Epithelial cell of esophagus (primary cell): ENCODE measurements around the gene CALD1.

Source experiments
- DNase-seq: peaks from one replicate; pipeline ENCODE4 v3.0.0; 2010; ENCODE audit warnings: low read depth
- H3K4me3 ChIP-seq: 2 replicates; pipeline ENCODE4 v1.5.1; 2011; ENCODE audit warnings: mild to moderate bottlenecking, low read length, control low read depth
- CTCF ChIP-seq: IDR thresholded peaks from 2 replicates; pipeline ENCODE4 v1.5.1; 2011; ENCODE audit warnings: low read depth, mild to moderate bottlenecking, low read length, control low read depth, inconsistent platforms; ENCODE audit not compliant: insufficient read depth; ENCODE audit errors: missing control alignments

The CALD1 gene

GRCh38 chr7:134896073-134896472, 116.6 kb downstream of the CALD1 start:
- H3K4me3 ChIP-seq: no peak overlapping the region
- TF ChIP-seq CTCF: no peak
- no peak for DNase-seq

GRCh38 chr7:134897936-134898335, 118.5 kb downstream of the CALD1 start:
- H3K4me3 ChIP-seq: no peak overlapping the region
- DNase-seq: no peak
- no peak for TF ChIP-seq CTCF

- TF ChIP-seq CTCF: no peak
- peak; percentile 87 for DNase-seq
- no peak overlapping the region for H3K4me3 ChIP-seq
These were observed 120.3 kb downstream of the CALD1 start for GRCh38 chr7:134899729-134900128.

- no peak for DNase-seq
These were observed 120.9 kb downstream of the CALD1 start for GRCh38 chr7:134900166-134900982.

GRCh38 chr7:134901389-134902020, 122.1 kb downstream of the CALD1 start:
- TF ChIP-seq CTCF: no peak
- H3K4me3 ChIP-seq: no peak overlapping the region
- no peak for DNase-seq

More at GRCh38 chr7:134900166-134900982, 120.9 kb downstream of the CALD1 start:
- H3K4me3 ChIP-seq: no peak overlapping the region
- no peak for TF ChIP-seq CTCF

GRCh38 chr7:134902058-134902457, 122.6 kb downstream of the CALD1 start:
- no peak for TF ChIP-seq CTCF
- DNase-seq: no peak
- no peak overlapping the region for H3K4me3 ChIP-seq
